Activated CD4-positive, CD25-positive, alpha-beta regulatory T cell treated with anti-CD3 and anti-CD28 coated beads, Interleukin-2, amount 50 U/mL, for 72 hours (primary cell): Measurements from ENCODE around the gene MYCBPAP.

Experiments
- DNase-seq: peaks from one replicate; pipeline ENCODE4 v3.0.0; 2021

Gene MYCBPAP

DNA sequence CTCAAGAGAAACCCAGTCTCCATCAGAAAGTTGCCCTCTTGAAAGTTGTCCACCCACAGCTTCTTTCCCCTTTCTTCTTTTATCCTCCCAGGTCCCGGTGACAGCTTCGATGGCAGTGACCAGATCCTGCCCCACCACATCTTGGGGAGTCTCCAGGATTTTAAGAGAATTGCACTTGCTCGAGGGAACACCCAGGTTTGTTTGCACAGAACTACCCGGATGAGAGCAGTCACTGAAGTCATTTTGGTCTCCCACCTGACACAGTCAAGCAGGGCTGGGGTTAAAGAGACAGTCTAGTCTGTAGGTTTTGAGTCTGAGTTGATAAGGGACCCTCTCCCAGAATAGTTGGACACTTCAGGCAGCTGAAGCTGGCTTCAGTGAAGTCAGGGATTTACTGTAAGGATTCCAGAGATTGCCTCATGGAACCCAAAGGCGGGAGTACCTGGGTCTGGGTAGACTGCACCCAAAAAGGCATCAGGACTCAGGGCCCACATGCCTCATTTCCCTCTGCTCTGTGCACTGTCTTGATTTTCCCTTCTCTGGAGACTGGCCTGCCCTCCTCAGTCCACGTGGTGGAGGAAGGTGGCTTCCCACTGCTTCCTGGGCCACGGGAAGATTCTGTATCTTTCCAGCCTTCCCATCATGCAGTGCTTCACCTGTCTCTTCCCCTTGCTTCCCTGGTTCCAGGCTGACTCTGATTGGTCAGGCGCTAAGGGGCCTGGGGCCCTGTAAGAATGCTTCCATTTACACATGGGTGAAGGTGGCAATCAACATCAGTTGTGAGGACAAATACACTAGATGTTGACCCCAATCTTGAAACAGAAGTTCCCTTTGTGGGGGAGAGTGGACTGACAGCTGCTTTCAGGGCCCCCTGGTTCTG is 9.5 kb downstream of the MYCBPAP start:
- DNase-seq = no peak

DNA sequence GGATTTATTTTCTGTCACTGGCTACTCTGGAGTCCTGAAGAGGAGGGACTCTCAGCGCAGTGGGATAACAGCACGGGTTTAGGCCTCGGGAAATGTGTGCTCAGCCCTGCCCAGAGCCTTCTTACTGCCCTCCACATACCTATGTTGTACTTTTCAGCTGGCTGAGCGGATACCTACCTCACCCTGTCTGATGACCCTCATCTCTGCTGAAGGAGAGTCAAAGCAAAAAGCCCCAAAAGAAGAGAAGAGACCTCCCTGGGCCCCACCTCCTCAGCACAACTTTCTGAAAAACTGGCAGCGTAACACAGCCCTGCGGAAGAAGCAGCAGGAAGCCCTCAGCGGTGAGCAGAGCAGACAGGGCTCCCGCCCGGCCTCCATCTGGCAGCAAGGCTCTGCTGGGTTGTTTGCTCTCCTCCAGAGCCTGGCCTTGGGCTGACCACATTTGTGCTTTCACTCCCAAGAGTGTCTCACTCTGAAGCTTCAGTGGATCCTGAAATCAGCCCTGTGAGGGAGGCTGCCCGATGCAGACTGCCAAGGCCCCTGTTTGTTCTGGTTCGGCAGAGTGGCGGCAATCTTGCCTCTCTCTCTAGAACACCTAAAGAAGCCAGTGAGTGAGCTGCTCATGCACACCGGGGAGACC is 10.3 kb downstream of the MYCBPAP start:
- no peak for DNase-seq

DNA sequence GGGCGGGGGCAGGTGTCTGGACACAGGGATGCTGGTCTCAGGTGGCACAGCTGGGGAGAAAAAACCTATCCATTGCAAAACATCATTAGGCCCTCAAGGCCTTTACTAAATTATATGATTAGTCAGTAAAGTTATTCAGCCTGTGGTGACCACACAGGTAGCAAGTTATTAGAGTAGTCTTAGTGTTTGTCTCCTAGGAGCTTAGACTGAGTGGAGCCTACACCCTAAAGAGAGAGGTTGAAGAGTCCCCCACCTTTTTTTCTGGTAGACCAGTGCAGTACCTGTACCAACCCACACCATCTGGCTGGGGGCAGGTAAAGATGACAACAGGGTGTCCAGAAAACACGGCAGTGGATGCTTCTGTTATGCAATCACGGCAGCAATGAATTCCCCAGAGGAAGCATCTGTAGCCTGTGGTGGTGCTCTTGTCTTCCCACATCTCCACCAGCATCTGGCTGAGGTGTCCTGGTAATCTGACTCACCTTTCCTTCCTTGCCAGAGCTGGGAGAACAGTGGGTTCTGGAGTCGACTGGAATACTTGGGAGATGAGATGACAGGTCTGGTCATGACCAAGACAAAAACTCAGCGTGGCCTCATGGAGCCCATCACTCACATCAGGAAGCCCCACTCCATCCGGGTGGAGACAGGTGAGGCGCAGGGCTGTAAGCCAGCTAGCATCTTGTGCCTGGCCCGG is 11.0 kb downstream of the MYCBPAP start:
- DNase-seq = no peak

DNA sequence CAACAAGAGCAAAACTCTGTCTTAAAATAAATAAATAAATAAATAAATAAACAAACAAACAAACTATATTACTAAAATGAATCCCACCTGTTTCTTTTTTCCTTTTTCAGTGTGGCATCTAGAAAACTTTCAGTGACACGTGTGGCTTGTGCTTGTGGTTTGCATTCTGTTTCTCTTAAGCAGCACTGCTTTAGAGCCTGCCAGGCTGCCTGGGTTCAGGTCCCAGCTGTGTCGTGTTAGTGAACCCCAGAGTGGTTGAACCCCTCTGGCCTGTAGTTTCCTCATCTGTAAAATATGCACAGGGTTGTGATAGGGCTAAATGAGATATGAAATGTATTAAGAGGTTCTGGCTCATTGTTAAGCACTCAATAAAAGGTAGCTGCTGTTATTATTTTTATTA is 12.2 kb downstream of the MYCBPAP start:
- DNase-seq = no peak

DNA sequence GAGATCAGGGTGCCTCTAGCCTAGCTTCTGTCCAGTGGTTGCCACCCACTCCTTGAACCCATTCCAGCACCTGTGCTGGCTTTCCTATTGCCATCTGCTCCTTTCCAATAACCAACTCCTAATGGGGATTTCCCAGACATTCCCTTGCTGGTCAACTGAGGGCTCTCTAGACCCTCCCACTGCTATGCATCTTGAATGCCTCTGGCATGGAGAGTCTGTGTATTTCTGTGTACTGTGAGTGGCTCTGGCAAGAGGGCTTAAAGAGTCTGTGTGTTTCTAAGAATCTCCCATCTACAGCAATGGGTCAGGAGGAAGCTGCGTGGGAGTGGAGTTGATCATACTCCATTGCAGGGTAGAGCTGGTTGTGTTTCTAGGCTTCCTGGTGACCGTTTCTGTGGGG is 13.3 kb downstream of the MYCBPAP start:
- DNase-seq = no peak

DNA sequence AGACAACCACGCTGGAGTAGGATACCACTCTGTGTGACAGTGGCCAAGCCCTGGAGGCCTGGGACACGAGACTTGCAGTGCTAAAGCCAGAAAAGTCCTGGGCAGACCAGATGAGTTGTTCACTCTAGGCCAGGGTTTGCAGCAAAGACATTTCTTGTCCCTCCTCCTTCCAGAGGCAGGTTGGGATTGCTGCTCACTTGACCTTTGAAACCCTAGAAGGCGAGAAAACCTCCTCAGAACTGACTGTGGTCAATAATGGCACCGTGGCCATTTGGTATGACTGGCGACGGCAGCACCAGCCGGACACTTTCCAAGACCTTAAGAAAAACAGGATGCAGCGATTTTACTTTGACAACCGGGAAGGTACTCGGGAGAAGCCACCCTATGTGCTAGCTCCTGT is 14.5 kb downstream of the MYCBPAP start:
- DNase-seq = no peak

DNA sequence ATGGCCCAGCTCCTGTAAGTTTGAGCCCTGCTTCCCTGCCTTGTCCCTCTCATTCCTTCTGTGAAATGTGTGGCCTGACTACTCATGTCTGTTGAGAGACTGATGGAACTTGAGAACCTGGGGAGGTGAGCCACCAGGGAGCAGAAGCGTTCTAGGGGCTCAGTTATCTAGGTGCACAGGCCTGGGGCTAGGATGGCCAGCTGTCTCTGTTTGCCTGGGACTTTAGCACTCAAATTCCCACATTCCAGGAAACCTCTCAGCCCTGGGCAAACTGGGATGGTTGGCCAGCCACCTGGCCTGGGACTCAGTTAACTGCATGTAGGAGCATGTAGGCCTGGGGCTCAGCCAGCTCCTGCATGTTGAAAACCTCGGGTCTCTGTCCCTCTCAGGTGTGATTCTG is 15.0 kb downstream of the MYCBPAP start:
- no peak for DNase-seq

DNA sequence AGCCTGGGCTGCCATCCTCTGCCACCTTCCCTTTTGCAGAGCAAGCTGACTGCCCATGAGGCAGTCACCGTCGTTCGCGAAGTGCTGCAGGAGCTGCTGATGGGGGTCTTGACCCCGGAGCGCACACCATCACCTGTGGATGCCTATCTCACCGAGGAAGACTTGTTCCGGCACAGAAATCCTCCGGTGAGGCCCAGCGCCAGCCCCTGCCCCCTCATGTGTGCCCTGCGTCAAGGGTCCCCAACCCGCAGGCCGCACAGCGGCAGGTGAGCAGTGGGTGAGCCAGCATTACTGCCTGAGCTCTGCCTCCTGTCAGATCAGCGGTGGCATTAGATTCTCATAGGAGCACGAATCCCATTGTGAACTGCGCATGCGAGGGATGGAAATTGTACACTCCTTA is 16.6 kb downstream of the MYCBPAP start:
- DNase-seq = no peak

DNA sequence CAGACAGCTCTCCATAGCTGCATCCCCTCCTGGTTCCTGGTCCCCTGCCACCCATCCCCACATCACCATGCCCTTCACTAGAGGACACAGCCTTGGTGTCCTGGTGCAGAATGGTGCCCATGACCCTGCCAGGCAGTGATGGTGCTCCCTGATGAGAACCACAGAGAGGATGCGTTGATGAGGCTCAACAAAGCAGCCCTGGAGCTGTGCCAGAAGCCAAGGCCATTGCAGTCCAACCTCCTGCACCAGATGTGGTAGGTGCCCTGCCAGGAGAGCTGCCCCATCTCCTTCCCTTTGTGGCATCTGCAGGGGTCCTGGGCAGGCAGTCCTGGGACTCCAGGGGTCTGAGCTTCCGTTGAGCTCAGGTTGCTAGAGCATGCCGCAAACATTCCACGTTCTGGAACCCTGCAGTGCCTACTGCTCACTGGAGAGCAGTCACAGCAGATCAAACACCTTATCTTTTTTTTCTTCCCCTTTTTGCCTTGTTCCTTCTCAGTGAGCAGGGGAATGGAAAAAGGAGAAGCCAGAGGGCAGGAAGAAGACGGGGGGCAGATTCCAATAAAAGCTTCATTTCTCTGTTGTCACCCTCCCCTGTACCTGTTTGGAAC is 19.0 kb downstream of the MYCBPAP start:
- no peak for DNase-seq

DNA sequence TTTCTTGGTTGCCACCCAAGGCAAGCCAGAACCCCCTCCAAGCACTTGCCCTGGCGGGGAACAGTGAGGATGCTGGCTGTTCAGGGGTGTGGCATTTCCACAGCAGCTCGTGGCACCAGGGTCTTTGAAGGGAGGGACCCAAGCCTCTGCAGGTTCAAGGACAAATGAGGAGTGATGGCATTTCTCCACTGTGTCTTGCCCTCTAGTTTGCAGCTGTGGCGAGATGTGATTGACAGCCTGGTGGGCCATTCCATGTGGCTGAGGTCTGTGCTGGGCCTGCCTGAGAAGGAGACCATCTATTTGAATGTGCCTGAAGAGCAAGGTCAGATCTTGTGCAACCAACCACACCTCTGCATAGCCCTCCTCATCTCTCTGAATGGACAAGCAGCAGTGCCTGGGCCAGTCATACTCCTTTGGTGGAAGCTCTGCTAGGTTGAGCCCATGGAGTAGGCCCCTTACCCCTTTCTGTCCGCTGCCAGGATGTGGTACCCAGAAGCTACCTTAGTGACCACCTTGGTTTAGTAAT is 19.8 kb downstream of the MYCBPAP start:
- DNase-seq = no peak

DNA sequence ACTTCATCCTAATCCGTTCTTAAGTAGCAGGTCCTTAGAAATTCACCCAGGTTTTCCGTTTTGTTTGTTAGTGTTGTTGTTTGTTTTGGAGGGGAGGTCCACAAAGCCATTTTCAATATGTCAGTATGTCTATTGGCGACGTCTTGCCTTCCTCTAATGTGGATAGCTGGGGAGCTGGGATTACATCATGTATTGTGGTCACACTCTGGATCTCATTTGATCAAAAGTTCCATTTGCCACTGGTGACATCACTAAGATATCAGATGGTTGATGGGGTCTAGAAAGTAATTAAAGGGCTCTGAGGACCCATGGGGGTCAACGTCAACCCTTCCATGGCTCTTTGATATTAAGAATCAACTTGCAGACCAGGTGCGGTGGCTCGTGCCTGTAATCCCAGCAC is 21.6 kb downstream of the MYCBPAP start:
- no peak for DNase-seq

DNA sequence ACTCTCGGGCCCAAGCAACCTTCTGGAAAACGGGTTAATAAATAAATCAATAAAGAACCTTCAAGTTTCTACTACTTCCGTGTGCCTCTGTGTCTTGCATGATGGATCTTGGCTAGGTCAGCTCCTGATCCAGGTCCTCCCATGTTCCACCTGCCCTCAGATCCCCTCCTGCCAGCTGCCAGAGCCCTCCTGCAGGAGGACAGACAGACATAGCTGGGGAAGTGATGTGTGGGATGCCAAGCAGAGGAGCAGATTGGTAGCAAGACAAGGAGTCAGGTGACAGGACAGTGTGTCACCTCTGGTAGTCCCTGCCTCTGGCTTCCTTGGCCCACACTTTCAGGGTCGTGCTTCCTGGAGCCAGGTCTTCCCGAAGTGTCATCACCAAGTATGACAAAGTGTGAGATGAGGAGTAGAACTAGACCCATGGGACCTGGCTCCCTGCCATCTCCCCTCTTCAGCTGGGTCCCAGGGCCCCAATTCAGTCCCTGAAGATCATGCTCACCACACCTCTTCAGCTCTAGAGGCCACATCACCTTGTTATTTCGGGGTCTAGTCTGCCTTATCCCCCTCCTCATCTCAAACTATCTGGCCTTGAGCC is 23.3 kb downstream of the MYCBPAP start:
- no peak for DNase-seq

DNA sequence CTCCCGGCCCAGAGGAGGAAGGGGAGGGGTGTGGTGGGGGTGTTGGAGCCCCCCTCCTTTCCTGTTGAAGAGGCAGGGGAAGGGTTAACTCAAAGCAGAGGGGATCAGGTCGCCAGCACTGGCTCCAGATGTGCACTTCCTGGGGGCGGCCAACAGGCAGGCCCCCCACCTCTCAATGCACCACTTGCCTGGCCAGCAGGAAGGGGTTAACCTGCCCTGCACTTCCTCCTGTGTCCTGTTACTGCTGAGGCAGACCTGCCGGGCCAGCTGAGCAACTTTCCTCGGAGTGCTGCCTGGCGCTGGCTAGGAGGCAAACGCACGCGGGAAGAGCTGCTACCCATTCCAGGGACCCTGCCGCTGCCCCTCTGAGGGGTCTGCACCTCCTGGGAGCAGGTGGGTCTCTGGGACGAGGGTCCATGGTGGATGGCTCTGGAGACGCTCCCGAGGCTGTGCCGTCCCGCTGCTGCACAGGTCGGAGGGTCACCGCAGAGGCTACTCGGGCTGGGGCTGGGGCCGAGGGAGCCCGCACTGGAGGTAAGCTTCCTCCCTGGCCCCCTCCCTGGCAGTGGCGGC is 24.3 kb downstream of the MYCBPAP start, which contains the start of gene EPN3:
EPN3 (plus strand) TSS at position 284 of the 573 bp plus-strand sequence. CDS start 3,822 bp downstream, outside the sequence.
- DNase-seq = no peak

DNA sequence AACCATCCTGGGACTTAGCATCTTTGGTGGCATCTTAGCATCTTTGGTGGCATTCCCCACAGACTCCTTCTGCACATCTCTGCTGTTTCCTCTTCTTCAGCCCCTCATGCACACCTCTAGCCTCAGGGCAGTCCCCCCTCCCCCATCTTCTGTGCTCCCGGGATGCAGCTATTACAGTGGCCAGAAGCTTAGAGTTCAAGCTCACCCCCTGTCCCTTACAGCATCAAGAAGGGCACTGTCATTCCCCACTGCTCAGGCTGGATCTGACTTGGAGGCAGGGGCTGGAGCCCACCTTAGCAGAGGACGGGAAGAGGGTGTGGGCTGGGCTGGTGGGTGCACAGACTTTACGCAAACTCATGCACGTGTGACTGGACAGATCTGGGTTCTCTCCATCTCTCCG is 24.9 kb downstream of the MYCBPAP start:
- DNase-seq = no peak

DNA sequence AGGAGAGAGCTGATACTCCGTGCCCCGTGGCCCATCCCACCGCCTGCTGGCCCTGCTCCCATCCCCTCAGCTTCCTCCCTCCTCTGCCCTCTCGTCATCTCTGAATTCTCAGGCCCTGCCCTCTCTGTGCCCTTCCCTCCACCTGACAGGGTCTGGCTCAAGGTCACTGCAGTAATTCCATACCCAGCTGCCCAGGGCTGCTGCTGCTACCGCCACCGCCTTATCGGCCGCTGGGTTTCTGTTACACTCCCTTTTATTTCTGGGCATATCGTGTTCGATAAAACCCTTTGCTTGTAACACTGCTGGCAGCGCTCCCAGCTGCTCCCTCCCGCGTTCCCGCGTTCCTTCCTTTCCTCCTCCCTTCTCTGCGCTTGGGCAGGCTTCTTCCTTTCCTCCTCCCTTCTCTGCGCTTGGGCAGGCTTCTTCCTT is 25.5 kb downstream of the MYCBPAP start:
- no peak for DNase-seq

DNA sequence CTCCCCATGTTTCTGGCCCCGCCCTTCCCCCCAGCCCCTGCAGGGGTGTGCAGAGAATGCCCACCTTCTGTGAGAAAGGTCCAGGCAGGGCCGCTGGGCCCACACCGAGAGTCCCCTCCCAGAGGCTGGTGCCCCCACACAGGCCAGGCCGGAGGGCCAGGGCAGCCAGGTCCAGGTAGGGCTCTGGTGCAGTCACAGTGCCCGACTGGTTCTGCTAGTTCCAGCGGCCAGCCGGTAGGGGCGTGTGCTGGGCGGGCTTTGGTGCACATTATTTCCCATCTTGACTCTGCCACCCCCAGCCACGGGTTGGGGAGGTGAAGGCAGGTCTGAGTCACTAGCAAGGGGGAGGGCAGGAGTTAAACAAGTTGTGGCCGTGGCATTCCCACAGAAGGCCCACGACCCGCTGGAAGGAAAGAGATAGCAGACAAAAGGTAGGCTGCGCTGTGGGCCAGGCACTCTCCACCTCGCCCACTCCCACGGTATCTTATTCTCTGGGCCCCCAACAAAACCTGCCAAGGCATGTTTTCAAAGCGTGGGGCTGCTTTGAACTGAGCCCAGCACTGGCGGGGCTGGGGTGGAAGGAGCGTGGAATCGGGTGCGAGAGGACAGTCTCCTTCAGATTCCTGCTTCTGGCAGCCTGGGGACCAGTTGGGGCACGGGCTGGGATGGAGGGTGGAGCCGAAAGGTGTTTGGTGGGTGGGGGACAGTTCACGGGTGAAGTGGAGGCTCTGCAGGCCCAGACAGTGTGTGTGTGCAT is 26.2 kb downstream of the MYCBPAP start:
- DNase-seq = no peak

DNA sequence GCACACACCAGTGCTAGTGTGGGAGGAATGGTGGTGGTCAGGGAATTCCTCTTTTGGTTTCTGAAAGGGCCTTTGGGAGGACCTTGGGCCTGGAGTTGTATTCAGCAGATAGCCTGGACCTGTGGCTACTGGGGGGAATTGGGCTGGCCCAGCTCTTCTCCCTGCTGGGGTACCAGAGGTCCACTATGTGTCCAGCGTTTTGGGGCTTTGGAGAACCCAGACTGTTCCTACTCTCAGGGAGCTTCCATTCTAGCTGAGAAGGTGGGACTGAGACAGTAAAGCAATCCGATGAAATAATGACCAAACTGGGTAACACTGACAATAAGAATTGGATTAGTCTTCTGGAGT is 26.7 kb downstream of the MYCBPAP start:
- no peak for DNase-seq

DNA sequence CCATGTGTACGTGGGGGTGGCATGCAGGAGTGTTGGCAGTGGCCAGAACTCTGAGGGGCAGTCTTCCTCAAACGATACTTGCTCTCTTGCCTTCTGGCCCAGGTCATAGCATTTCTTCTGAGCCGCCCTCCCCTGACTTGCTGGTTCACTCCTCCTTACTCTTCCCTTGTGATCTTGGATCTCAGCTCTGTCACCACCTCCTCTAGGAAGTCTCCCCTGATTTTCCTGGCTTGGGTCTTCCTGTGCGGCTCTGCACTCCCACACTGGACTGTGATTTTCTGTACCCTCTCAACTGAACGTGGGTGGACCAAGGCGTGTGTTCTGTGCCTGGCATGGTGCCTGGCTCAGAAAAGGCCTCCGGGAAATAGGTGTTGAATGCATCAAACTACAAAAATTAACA is 27.2 kb downstream of the MYCBPAP start:
- no peak for DNase-seq

DNA sequence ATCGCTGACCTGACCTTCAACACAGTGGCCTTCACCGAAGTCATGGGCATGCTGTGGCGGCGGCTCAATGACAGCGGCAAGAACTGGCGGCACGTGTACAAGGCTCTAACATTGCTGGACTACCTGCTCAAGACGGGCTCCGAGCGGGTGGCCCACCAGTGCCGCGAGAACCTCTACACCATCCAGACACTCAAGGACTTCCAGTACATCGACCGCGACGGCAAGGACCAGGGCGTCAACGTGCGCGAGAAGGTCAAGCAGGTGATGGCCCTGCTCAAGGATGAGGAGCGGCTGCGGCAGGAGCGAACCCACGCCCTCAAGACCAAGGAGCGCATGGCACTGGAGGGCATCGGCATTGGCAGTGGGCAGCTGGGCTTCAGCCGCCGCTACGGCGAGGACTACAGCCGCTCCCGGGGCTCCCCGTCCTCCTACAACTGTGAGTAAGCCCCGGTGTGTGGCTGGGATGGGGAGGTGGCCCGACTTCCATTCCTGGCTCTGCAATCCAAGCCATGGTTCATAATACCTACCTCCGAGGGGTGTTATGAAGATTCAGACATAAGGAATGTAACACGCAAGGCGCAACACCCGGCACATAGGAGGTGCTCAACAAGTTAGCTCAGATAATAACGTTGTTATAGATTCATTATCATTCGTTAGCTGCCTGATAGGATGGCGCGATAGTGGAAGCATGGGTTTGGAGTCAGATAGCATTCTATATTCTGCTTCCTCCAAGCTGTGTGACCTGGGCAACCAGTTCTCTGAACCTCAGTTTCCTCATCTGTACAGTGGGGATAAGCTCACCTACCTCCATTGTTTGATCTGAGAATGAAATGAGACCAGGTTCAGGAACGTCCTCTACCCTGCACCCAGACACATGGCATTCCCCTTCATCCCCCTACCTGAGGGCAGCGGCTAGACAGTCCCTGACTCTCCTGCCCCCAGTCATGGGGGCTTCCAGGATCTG is 28.7 kb downstream of the MYCBPAP start:
- DNase-seq = no peak
